ENCODE measurements around the gene B3GNT9. TPM values are rescaled to one million over a fixed set of nuclear protein-coding genes. Genes with fewer than 3 reads are reported as not detected.
"Not testable (repeated sequence)": the region's sequence is repeated elsewhere in the genome, so short reads cannot be mapped to it uniquely, and the experiment has no call there.

B3GNT9 gene
- total RNA-seq, 1 donor from 2014 or later = 2.4 TPM

DNA sequence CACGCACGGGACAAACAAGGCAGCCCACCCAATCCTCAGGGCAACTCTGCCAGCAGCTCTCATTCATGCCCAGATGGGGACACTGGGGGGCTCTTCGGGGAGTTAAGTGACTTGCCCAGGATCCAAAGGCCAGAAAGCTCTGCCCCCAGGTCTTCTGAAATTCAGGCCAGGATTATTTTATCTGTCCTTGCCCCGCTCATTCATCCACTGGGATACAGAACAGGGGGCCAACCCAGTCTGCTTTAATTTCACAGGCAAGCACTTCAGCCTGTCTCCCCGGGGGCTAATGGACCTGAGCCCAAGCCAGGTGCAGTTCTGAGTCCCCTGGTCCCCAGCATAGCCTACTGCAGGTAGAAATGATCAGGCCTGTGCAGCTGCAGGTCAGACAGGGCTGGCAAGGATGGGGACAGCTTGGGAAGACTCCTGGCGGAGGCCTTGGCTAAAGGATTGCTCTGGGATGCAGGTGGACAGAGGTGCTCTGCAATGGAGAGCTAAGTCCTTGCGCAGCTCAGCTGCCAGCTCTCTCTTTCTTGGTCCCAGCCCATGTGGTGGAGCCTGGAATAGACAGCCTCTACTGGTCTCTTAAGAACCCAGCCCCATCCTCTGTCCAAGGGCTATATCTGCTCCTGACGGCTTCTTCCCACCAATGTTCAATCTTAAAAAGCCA is 766 bp upstream of the B3GNT9 start:
- DNase-seq (ENCODE audit: low read depth in 2 of 2) = no peak

DNA sequence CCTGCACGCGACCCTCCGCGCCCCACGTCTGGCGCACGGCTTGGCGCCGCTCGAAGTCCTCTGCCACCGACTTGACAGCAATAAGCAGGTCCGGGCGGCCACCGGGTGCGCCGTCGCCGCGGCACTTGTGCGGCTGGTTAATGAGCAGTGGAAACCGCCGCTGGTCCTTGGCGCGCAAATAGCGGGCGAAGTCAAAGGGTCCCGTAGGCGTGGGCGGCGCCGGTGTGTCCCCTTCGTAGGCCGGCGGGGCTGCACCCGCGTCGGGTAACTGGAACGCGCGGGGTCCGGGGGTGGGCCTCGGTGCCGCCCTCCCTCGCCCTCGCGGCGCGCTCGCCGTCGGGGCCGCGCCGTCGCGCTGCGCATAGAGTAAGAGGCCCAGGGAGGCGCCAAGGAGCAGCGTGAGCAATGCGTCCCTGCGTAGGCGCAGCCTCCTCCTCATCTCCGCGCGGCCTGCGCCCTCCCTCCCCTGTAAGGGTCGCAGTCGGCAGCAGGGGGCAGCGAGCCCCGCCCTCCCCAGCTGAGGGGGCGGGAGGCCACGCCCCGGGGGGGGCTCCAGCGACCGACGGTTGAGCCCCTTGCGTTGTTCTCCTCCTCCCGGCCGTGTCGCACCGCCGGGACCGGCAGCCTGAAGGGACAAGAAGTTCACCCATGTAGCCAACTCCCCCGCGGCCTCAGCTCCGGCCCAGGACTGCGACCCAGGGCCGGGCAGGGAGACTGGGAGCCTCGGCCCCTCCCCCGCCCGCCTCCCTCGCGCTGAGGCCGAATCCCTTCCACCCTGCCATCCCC is 558 bp downstream of the B3GNT9 start:
- peak in 1 of 2 donors; percentile 44 for DNase-seq (ENCODE audit: low read depth in 2 of 2)

DNA sequence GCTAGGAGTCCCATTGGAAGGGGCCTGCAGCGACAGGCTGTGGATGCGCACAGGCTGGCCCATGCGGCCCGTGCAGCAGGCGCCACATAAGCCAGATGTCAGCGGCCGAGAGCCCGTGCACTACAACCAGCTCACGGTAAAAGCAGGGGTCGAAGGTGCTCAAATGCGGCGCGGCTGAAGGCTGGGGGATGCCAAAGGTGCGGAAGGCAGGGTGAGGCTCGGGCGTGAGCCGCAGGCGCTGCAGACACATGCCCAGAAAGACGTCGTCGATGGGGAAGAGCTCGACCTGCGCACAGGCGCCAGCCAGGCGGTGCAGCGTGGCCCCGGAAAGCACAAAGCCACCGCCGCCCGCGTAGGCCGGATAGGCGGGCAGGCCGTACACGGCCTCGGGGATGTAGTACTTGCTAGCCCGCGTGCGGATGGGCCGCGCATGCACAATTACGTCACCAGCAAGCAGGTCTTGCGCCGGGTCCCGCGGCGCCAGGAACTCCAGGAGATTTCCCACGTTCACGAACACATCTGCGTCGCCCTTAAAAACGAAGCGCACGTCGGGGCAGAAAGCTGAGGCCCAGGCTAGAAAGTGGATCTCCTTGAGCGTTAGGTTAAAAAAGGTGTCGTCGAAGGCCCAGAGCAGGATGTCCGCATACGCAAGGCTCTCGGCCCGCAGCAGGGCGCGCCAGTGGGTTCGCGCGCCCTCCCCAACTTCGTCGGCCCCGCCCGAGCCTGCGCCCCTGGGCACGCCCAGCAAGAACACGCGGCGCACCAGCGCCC is 1.3 kb downstream of the B3GNT9 start:
- DNase-seq (ENCODE audit: low read depth in 2 of 2) = no peak

DNA sequence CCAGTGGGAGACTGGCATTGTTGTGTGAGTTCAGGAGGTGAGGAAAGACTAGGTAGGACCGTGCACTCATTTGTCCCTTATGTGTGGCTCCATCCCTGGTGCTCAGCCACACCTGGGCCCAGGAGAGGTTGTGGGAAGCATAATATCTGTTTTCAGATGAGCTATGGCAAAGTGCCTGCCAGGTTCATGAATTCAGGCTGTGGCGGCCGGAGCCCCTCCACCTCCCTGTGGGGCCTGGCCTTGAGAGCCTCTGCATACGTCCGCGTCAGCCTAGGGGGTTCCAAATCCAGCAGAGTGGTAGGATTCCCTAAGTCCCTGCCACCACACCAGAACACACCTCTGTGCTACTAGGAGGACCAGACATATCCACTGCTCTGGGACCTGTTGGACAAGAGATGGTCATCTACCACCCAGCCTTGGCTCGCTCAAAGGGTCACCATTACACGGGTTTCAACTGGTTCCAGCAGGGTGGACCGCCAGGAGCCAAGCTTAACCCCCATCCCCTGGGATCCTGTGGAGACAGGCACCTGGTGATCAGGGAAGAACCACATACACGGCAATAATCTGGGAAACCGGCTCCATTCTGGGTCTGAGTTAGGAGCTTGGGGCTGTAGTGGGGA is 2.0 kb downstream of the B3GNT9 start:
- DNase-seq (ENCODE audit: low read depth in 2 of 2) = no peak

DNA sequence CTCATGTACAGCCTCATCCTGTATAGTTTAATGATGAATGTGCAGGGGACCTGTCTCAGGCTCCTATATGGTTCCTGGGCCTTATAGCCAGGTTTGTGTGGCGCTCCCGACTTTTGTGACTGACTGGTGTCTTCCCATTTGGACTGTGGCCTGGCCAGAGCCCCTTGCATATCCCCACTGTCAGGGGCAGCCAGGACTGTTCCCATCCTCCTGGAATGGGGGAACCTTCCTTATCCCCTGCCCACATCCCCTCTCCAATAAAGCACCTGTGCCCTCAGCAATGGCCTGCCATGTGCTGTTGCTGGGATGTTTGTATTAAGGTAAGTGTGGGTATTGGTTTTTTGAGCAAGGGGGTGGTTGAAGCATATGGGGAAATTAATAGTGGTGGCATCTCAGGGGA is 2.6 kb downstream of the B3GNT9 start:
- no peak for DNase-seq (ENCODE audit: low read depth in 2 of 2)

DNA sequence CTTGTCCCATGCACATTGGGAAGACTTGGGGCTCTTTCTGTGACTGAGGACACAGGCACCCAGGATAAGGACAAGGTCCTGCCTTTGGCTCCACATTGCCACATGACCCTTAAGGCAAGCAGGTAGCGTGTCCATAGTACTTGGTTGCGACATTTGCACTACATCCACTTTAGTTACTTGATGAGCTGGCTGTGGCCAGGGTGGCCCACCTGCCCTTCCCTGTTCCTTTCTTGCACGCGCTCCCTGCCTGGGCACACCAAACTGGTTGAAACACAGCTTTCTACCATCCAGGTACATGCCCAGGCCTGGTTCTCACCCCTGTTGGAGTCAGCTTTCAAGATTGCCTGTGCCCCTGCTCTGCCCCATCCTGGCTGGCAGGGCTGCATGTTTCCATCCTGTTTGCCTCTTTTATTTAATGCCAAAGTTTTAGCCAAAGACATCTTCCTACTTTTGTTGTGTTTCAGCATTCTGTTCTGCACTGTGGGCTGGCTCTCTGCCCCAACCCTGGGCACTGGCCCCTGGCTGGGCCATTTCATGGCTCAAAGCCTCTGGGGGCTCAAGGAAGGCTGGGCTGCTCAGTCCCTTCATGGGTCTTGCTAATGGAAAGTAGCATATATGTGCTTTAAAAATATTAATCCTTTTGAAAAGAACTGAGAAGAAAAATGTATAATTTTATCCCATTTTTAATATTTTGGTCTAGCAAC is 3.2 kb downstream of the B3GNT9 start:
- no peak for DNase-seq (ENCODE audit: low read depth in 2 of 2)

DNA sequence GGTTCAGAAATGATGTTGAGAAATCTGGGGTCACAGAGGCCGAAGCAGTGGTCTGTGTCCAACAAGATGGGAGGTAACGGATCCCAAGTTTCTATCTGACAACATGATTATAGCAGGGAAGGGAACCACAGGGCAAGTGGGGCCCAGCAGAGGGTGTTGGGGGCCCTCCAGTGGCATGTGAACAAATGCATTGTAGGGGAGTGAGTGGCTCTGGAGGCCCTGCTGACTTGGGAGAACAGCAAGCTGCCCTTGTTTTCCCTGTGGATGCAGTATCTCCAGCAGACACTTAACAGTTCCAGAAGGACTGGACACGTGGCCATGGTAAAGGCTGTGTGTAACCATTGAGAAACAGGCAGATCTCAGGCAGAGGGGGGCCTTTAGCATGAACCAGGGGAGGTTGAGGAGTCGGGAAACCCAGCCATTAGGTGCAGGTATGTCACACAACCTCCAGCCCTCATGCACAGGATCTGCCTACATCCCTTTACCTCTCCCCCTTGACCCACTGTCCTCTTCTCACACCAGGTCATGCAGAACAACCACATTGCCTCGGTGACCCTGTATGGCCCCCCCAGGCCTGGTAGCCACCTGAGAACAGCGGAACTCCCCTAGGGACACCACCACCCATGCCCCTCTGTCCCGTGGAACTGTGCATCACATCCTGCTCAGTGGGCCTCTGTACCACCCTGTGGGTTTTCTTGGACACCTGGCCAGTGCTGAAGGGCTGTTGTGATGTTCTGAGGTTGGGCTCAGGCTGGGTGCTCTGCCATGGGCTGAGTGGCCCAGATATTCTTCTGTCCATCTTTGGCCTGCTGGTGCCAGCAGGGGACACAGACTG is 4.1 kb downstream of the B3GNT9 start:
- DNase-seq (ENCODE audit: low read depth in 2 of 2) = no peak

DNA sequence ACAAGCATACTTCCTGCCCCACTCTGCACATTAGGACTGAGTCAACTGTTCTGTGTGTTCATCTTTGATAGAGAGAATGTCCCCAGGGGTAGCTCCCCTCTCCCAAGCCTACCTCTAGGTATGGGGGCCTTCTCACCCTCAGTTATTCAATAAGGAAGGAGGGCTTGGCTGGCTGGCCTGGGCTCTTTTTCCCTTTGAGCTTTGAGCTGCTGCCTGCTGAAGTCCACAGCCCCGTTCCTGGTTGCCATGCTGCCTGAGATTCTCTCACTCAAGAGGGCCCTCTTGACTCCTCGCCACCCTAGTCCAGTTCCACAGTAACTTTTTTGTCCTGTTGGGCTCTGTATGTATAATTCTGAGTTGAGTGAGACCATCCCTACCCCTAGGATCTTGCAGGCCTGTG is 5.1 kb downstream of the B3GNT9 start:
- no peak for DNase-seq (ENCODE audit: low read depth in 2 of 2)

DNA sequence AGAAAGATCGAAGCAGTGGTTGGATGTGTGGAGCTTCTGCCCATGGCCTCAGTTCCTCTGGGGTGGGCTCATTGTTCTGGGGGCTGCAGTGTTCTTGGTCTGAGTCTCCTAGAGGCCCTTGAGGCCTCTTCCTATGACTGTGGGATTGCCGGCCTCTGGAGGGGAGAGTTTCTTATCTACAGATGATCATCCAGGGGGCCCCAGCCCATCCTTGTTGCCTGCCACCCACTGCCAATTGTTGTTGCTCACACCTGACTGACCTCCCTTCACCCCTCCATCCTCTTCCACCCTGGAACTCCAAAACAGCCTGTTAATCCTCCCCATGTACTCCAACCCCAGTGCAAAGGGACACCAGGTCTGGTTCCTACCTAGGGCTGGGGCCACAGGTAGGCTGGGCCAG is 5.9 kb downstream of the B3GNT9 start:
- DNase-seq (ENCODE audit: low read depth in 2 of 2) = no peak

DNA sequence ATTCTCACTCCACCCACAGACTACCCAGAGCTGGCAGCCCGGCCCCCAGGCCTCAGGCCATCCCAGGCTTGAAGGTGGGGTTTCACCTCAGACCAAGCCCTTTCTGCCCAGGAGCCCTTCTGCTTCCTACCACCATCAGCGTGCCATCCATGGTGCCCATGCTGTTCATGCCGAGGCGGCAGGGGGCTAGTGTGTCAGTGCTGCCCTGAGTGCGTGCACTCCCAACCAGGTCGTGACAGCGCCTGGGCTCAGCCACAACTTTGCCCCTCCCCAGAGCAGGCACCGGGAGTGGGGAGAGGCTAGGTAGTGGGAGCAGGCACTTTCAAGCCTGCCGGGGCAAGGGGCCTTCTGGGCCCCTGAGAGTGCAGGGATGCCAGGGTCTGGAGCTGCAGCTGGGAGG is 8.5 kb downstream of the B3GNT9 start:
- no peak for DNase-seq (ENCODE audit: low read depth in 2 of 2)

DNA sequence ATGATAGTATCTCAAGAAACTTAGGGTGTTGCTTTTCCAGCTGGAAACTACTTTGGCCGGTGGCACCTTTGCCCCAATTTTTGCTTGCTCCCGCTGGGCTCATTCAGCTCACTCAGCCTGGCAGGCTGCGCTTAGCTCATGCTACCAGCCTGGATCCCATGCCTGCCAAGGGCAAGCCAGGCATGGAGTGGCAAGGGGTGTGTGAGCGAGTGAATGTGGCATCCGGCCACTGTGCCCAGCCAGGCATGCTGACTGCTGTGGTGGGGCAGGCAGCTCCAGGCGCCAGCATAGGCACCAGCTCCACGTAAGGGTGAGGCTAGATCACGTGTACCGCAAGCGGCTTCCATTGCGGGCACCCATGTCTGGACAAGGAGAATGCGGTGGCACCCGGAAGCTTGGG is 9.4 kb downstream of the B3GNT9 start:
- no peak for DNase-seq (ENCODE audit: low read depth in 2 of 2)

DNA sequence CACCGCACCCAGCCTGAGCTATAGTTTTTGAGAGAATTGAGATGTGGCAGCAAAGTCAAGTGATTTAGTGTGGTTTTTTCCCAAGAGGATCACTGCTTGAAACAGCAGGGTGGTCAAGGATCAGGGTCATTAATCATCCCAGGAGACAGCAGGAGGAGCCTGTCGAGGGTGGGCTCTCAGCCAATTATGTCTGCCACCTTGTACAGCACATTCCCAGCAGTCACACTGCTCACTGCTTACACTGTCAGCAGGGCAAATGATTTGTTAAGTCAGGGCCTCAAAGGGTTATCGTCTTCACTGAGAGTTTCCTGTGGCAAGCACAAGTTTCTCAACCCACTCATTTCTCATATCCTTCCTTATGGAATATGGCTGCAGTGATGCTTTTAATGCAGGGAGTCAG is 13.2 kb downstream of the B3GNT9 start:
- peak in 1 of 2 donors; percentile 79 for DNase-seq (ENCODE audit: low read depth in 2 of 2)

DNA sequence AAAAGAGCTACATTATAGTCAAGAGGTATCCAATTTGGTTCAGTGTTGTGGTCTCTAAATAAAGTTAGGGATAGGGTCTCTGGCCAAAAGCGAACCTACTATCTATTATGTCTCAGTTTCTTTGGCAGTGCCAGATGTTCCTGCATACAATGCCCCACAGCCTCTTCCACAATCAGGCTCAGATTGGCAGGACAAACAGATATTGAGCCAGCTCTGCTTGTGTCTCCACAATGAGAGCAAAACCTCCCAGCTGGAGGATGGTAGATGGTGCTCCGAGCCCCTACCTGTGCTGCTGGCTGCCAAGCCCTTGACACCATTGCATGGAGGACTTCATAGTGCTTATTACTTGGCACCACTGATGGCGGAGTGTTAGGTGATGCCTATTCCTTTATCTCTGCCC is 21.4 kb downstream of the B3GNT9 start:
- no peak for DNase-seq (ENCODE audit: low read depth in 2 of 2)

DNA sequence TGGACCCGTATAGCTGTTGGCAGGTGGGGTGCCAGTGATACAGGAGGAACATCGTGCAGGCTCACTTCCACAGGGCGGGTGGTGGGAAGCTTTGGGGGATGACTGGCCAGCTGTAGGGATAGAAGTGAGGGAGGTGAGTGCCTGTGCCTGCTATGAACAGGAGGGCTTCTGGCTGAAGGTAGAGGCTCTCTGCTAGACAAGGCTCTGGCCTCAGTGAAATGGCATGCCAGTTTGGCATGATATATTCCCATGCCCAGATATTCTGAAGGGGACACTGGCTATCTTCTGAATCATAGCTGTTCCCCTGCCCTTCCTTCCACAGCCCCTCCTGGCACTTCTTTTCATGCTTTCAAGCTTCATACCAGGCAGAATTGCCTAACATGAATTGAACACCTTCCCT is 21.9 kb downstream of the B3GNT9 start:
- no peak for DNase-seq (ENCODE audit: low read depth in 2 of 2)

DNA sequence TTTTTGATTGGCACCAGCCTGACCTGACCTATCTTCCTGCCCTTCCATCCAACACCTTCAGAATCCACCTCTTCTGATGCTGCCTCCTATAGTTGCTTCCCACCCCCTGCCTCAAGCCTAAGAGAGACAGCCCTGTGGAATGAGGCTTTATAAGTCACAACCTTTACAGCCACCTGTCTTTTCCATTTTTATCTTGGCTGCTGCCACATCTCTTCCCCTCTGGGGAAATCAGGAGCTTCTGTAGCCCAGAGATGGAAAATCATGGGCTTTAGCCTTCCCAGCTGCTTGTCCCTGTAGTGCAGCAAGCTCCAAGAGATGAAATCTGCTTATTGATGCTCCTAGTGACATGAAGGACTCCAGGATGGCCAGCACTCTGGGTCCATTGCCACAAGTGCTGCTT is 22.4 kb downstream of the B3GNT9 start:
- DNase-seq (ENCODE audit: low read depth in 2 of 2) = no peak

DNA sequence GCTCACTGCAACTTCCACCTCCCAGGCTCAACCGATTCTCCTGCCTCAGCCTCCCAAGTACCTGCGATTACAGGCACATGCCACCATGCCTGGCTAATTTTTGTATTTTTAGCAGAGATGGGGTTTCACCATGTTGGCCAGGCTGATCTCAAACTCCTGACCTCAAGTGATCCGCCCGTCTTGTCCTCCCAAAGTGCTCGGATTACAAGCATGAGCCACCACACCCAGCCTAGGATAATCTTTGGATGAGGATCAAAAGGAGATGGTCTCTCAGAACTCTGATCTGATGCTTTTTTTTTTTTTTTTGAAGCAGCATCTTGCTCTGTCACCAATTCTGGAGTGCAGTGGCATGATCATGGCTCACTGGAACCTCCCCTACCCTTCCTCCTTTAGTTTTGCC is 28.0 kb downstream of the B3GNT9 start:
- DNase-seq (ENCODE audit: low read depth in 2 of 2) = not testable (repeated sequence)

DNA sequence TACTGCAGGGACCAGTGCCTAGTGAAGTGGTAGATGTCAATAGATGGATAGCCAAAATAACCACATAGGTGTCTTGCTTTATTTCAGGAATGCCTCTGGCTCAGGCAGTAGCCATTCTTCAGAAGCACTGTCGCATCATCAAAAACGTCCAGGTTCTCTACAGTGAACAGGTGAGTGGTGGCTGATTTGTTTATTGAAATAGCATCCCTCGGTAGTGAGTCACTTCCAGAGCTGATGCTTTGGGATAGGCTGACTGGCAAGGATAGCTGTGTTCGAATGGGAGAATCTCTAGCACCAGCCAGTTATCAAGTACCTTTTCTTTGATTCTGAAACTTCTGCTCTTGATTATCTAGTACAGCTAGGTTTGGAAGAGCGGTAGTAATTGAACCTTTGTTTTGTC is 30.8 kb downstream of the B3GNT9 start:
- DNase-seq (ENCODE audit: low read depth in 2 of 2) = no peak

DNA sequence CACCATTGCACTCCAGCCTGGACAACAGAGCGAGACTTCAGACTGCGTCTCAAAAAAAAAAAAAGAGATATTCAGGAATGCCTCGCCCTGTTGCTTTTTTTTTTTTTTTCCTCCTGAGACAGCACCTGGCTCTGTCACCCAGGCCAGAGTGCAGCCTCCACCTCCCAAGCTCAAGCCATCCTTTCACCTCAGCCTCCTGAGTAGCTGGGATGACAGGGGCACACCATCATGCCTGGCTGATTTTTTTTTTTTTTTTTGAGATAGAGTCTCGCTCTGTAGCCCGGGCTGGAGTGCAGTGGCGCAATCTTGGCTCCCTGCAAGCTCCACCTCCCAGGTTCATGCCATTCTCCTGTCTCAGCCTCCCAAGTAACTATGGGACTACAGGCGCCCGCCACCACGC is 33.1 kb downstream of the B3GNT9 start:
- DNase-seq (ENCODE audit: low read depth in 2 of 2) = no peak

DNA sequence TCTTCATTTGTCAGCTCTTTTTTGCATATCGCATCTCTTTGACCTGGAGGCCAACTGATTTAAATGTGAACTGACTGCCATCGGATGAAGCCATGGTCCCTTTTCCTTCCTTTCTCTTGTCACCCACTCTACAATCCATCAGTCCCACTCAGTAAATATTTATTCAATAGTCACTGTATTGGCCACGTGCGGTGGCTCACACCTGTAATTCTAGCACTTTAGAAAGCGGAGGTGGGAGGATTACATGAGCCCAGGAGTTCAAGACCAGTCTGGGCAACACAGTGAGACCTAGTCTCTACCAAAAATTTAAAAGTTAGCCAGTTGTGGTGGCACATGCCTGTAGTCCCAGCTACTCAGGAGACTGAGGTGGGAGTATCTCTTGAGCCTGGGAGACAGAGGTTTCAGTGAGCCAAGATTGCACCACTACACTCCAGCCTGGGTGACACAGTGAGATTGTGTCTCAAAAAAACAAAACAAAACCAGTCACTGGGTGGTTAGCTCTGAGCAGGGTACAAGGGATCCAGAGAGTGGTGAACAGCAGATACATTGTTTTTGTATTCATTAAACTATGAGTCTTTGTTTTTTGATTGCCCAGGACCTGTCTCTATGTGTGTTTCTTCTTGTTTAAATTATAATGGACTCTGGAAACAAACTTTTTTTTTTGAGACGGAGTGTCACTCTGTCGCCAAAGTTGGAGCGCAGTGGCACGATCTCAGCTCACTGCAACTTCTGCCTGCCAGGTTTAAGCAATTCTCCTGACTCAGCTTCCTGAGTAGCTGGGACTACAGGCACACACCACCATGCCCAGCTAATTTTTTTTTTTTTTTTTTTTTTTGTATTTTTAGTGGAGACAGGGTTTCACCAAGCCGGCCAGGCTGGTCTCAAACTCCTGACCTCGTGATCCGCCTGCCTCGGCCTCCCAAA is 34.1 kb downstream of the B3GNT9 start:
- peak in 1 of 2 donors; percentile 20 for DNase-seq (ENCODE audit: low read depth in 2 of 2)
